Left ventricle myocardium inferior (tissue), 1 donor: Measurements from ENCODE around the gene TRAT1. TPM values are rescaled to one million over a fixed set of nuclear protein-coding genes. Genes with fewer than 3 reads are reported as not detected.

ENCODE experiments used
- DNase-seq: peaks from one replicate; pipeline ENCODE4 v3.0.0-alpha.2; 2020
- H3K27ac ChIP-seq: fragments of 200-600 bp; replicated peaks from 2 replicates; pipeline ENCODE4 v1.8.0; 2021
- H3K27me3 ChIP-seq: fragments of 200-600 bp; 2 replicates; pipeline ENCODE4 v1.8.0; 2021; ENCODE audit warnings: low read depth
- H3K36me3 ChIP-seq: fragments of 200-600 bp; 2 replicates; pipeline ENCODE4 v1.8.0; 2021
- H3K4me1 ChIP-seq: fragments of 200-600 bp; 2 replicates; pipeline ENCODE4 v1.8.0; 2021
- H3K4me3 ChIP-seq: fragments of 200-600 bp; 2 replicates; pipeline ENCODE4 v1.8.0; 2021; ENCODE audit warnings: mild to moderate bottlenecking, moderate library complexity
- H3K9me3 ChIP-seq: fragments of 200-600 bp; replicated peaks from 2 replicates; pipeline ENCODE4 v1.8.0; 2021
- CTCF ChIP-seq: fragments of 200-600 bp; IDR thresholded peaks from 2 replicates; pipeline ENCODE4 v1.8.0; 2021; ENCODE audit warnings: antibody characterized with exemption, mild to moderate bottlenecking, borderline replicate concordance
- intact Hi-C: fragments of 100-400 bp; cut with micrococcal nuclease; formaldehyde crosslinking; loops from one replicate; pipeline ENCODE4 v1.11.0; 2022
- long read RNA-seq: library from polyadenylated mRNA; unstranded; transcript quantifications from one replicate; pipeline ENCODE4 v2.0.0, GENCODE V29; 2021
- total RNA-seq: library from RNA; stranded (reverse); fragmentation: NEBNext Ultra II Directional; extraction: Animal tissue kit (Norgen Biotek cat#: 25700); gene quantifications from one replicate; pipeline ENCODE4 v1.2.1, GENCODE V29; 2021
- donor health status: DM: no; HTN: yes; CAD: no; lungs with severe emphysema.

Gene TRAT1
- total RNA-seq = not detected
- long read RNA-seq = 0 reads

- Histone ChIP-seq H3K27ac (no peak within 1 kb of the TSS), H3K27me3 (no peaks in the 10 kb centered on the region), H3K36me3 (no peaks in the 10 kb centered on the region), H3K4me1 (no peaks in the 10 kb centered on the region), H3K9me3 (no peaks in the 10 kb centered on the region), H3K4me3 (no peak within 1 kb of the TSS)
- TF ChIP-seq CTCF = no peak
- intact Hi-C loops = no loop called here
- DNase-seq = no peak
These were observed at the start of gene TRAT1 for GRCh38 chr3:108822123-108822897. Gene TRAT1, plus strand, starts transcription at chr3:108822786. Its CDS starts 142 bp downstream, at chr3:108822928.

GRCh38 chr3:108775649-108776048 lies 46.9 kb upstream of the TRAT1 start:
- no peak overlapping the region for H3K27ac ChIP-seq
- intact Hi-C loops = no loop called here
- H3K27me3 ChIP-seq = no peaks in the 10 kb centered on the region
- no peak overlapping the region for H3K4me3 ChIP-seq
- DNase-seq = no peak
- H3K9me3 ChIP-seq = no peaks in the 10 kb centered on the region
- no peaks in the 10 kb centered on the region for H3K36me3 ChIP-seq
- no peak for TF ChIP-seq CTCF
- no peaks in the 10 kb centered on the region for H3K4me1 ChIP-seq

- no peaks in the 10 kb centered on the region for H3K9me3 ChIP-seq
- no peaks in the 10 kb centered on the region for H3K27me3 ChIP-seq
- no peak overlapping the region for H3K4me3 ChIP-seq
- DNase-seq = no peak
- TF ChIP-seq CTCF = no peak
- intact Hi-C loops = no loop called here
- H3K27ac ChIP-seq = no peak overlapping the region
- no peaks in the 10 kb centered on the region for H3K4me1 ChIP-seq
- no peaks in the 10 kb centered on the region for H3K36me3 ChIP-seq
These were observed 43.1 kb upstream of the TRAT1 start for GRCh38 chr3:108779496-108779895.

GRCh38 chr3:108780235-108780634 lies 42.4 kb upstream of the TRAT1 start:
- no peak for TF ChIP-seq CTCF

GRCh38 chr3:108791473-108791872 lies 31.1 kb upstream of the TRAT1 start:
- no peak for DNase-seq
- no peak for TF ChIP-seq CTCF
- intact Hi-C loops = no loop called here
- H3K36me3 ChIP-seq = no peaks in the 10 kb centered on the region
- H3K4me3 ChIP-seq = no peak overlapping the region
- H3K4me1 ChIP-seq = no peaks in the 10 kb centered on the region
- H3K27ac ChIP-seq = no peak overlapping the region
- H3K27me3 ChIP-seq = no peaks in the 10 kb centered on the region
- H3K9me3 ChIP-seq = peaks cover 11% of the 10 kb centered on the region

More at GRCh38 chr3:108780235-108780634, 42.4 kb upstream of the TRAT1 start:
- no peak overlapping the region for H3K27ac ChIP-seq
- no peak overlapping the region for H3K4me3 ChIP-seq
- no peaks in the 10 kb centered on the region for H3K4me1 ChIP-seq
- H3K36me3 ChIP-seq = no peaks in the 10 kb centered on the region
- intact Hi-C loops = no loop called here
- DNase-seq = no peak
- H3K9me3 ChIP-seq = no peaks in the 10 kb centered on the region
- no peaks in the 10 kb centered on the region for H3K27me3 ChIP-seq
